ENCODE measurements around the gene NOVA1.

Gene NOVA1

DNA sequence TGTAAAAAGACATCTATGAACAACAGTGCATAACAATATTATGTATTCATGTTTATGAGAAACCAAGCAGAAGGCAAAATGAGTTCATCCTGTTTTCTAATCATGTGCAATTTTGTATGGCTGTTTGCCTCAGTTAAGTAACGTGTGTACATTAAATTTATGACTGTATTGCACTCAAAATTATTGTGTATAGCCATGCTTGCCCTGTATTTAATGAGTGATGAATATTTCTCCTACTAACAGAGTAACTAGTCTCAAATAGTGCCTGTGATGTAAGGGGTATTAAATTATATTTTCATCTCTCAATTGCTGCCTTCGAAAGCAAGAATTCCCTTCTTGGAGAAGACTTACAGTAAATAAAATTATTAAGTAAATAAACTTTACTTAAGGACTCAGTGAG lies 154.2 kb downstream of the NOVA1 start:
- no peak for DNase-seq

DNA sequence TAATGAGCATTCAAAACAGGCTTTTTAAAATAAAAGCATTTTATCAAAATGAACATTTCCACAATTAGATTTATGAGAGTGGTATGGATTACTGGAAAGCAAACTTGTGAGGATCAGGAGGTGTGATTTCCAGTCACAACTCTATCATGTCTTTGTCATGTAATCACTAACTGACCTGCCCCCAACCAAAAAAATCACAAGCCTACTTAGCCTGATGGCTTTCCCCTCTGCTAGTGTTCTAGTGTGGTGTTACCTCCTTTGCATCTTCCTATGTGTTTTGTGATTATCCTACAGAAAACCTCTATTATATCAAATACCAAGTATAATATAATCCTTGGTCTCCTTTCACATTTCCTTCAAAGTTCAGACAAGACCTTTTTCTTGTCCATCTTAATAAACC lies 168.6 kb downstream of the NOVA1 start:
- no peak for DNase-seq

DNA sequence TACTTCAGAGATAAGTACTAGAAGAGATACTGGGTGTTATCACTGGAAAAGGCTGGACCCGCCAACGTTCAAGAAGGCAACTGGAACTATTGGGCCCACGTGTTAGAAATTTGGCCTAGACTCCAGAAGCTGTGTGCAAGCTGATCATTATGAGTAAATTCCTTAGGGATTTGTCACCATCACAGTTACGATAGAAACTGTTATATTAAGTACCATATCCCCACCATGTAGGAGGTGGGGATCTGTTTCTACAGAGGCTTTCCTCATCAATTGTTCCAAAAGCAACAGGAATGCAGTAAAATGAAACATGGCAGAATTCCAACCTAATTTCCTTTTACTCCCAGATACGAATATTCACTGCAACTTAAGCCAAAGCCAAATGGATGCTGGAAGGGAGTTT lies 170.7 kb downstream of the NOVA1 start:
- no peak for DNase-seq

DNA sequence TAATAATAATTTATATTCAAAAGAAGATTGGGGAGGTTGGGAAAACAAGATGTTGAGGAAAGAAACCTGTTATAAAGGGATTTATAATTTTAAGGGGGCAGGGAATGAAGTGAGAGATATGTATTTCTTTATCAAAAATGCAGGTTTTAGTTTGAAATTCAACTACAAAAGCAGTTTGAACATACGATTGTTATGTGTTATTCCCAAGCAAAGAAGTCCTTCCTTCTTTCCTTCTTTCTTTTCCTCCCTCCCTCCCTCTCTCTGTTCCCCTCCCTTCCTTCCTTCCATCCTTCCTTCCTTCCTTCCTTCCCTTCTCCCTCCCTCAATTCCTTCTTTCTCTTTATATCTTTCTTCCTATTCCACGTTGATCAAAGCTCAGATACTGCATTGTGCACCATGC lies 173.3 kb downstream of the NOVA1 start:
- DNase-seq, result no peak

DNA sequence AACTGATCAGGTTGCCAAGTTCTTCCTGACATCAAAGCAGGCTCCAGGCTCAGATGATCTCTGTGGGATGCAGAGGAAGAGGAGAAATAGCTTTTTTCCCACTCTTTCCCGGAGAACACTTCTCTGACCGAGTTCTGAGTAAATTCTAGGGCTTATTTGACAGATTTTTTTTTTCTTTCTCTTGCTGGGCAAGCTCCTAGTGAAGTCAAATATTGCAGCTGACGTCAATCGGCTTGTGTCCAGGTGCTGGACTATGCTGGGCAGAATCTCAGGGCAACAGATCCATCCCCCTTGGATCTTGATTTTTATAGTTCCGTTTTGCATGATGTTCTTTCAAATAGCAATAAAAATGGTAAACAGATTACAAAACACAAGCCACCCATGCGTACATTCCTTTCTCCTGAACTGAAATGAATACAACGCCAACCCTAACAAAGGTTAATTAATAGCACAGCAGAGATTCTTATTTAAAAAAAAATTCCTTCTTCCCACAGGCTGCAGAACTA lies 182.2 kb downstream of the NOVA1 start:
- DNase-seq, result no peak

DNA sequence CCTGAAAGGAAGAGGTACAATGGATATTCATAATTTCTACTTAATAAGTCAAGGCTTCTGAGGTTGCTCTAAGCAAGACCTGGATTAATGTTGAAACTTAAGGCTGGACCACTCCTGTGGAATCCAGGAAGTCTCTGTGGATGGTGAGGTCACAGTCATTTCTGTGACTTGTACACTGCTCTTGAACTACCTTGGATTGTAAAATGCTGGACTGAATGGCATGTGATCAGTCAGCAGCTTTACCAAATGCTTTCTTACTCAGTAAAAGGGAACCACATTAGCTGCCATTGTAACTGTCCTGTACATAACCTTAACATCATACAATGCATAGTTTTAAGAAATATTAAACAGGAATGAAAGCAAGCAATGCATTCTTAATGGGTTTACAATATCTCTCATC lies 182.9 kb downstream of the NOVA1 start:
- no peak for DNase-seq

DNA sequence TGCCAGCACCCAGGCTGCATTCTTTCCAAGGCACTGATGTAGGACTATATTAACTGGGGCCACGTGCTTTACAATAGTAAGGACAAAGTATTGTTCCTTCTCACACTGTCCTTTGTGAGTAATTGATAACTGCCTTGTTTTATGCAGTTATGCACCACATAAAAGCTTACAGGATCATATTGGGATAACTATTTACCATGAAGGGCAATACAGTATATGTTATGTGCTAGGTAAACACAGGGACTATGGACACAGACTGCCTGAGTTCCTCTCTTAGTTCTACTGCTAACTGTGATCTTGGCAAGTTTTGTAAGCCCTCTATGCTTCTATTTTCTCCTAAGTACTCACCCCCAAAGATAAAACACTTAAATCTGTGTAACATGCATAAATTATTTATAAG lies 183.7 kb downstream of the NOVA1 start:
- DNase-seq, result no peak

DNA sequence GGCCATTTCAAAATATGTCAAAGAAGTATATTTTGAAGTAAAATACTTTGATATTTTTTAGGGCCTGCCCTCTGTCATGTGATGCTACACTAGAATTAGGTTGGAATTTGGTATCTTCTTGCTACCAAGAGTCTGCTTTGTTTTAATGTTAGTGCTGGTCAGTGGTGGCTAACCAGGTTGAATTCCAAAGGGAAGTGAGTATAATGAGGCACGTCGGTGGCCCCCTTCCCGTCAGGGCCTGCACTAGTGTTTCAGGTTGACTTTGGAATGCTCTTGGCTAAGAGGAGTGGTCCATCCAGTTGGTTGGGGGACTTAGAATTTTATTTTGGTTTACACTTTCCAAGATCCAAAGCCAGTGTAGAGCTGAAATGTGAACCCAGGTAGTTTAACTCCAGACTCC lies 185.4 kb downstream of the NOVA1 start:
- DNase-seq, result no peak

DNA sequence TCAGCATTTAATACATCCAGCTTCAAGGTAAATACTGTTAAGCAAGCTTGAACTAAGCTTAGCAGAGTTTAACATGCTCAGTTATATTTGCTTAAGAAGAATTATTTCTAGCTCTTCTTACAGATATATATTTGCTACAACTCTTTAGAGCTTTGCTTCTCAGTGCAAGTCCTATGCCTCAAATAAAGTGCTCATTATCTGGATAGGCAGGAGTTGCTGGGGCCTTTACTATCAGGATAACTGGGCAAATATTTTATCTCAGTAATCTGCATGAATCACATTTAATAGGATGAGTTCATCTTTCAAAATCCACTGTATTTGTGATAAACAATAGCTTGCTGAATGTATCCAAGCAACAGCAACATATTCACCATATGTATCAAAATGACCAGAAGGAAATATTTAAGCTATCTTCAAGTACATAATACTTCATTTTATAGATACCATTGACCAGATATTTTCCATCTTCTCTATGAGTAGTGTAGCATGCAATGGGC lies 187.6 kb downstream of the NOVA1 start:
- DNase-seq, result no peak

DNA sequence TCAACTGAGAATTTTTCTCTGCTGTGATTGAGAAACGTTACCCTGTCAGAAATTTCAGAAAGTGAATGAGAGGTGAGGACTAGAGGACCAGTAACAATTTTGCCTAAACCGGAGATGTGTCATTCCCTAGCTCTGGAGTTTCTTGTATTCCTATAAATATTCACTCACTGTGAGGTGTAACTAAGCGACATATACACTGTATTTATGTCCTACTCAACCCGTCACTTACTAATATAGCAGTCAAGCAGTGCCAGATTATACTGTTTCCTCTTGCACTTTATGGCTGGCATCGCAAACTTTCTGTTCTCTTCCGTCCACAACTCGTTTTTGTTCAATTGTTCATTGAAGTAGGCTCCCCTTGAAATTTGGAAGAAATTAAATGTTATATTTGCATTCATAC lies 192.9 kb downstream of the NOVA1 start:
- DNase-seq, result no peak

DNA sequence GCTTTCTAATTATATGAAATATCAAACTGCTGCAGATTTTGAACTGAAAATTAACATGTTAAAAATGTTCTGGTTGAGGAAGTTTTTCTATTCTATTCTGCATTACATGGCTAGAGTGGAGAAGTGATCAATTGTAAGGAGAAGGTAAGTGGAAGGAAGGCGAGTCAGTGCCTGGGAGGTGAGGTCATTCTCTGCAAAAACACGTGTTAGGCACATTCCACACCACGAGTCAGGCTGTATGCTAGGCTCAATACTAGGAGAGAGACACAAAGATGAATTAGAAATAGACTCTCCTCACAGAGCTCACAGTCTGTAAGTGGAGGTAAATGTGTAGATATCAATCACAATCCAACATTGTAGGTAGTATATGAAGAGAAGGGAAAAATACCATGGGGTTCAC lies 194.1 kb downstream of the NOVA1 start:
- DNase-seq, result no peak

DNA sequence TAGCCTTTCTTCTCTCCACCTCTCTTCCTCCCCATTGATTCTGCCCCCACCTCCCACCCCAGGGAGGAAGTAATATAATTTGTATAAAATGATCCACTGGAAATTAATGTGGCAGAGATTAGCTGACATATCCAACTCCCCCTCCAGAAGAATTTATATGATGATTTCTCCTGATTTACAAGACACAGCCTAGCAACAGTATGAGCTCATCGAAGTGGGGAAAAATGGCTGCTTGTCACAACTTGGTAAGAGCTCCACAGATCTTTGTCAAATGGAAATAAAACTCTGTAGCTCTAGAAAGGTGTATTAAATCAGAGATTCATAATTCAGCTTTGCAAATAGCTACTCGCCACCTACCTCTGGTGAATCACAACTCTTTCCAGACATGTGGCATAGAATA lies 195.7 kb downstream of the NOVA1 start:
- DNase-seq, result no peak

DNA sequence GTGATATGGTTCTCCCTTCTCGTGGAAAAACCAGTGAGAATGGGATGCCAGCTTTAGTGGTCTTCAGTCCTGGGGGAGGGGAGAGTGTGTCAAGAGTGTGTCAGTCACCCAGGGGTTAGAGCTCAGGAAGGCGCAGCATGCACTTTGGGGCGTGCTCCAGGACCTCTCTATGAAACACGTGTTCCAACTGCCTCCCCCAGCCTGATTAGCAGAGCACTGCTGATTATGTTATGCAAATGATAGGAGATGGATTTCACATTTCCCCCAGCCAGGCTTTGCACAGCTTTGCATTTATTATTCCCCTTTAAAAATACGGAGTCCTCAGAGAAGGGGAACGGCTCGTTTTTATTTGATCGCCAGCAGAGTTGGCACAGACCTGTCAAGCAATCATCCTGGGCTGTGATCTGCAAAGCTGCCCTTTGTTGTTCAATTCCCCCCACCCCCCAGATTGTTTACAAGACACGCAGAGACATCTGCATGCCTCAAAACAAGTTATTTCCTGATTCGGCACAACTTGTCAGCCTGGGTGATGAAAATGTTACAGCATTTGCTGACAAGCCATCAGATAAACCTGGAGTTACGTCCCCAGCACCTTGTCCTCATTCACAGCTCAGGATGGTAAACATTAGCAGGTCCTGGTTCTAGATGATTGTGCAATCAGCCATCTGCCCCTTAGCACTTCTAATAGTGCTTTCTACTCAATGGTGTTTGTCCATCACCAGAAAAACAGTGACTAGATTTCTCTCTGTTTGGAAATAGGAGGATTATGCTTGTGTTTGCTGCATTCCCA lies 196.5 kb downstream of the NOVA1 start:
- no peak for DNase-seq

DNA sequence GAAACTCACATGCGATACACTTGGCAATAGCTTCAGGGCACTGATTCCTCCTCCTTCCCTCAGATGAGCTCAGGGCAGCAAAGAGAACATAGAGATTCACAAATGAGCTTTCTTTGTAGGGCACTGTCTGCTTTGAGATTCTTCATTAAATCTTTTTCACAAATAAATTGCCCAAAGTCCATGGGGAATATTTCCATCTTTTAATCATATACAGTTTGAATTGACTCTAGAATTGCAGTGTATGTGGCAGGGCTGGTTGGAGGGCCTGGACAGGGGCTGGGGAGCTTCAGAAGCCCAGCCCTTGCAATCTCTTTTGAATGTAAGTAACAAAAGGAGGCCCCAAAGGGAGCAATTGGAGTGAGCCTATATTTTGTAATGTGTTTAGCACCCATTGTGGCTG lies 197.5 kb downstream of the NOVA1 start:
- no peak for DNase-seq

DNA sequence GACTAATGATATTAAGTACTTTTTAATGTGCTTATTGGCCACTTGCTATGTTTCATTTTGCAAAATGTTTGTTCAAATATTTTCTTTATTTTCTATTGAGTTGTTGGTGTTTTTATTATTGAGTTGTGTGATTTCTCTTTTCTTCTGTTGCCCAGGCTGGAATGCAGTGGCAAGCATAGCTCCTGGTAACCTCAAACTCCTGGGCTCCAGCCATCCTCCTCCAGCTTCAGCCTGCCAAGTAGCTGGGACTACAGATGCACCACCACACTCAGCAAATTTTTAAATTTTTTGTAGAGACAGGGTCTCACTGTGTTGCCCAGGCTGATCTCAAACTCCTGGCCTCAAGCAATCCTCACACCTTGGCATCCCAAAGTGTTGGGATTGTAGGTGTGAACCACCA lies 199.2 kb downstream of the NOVA1 start:
- no peak for DNase-seq
